Esophagus squamous epithelium (tissue), 4 donors: ENCODE data around the gene HMCN1.

Experiments used
- CTCF ChIP-seq, 6 experiments: fragments of 450-650 bp in 4 of 6; fragments of 200-600 bp in 2 of 6; sonication (generic) in 2 of 6; IDR thresholded peaks; one replicate each; pipeline ENCODE4 v1.5.1; 2016 to 2019; ENCODE audit warnings: antibody characterized with exemption in 6 of 6, mild to moderate bottlenecking in 4 of 6, moderate library complexity in 4 of 6
- POLR2A ChIP-seq, 4 donors: fragments of 450-650 bp; IDR thresholded peaks; one replicate each; pipeline ENCODE4 v1.6.1; 2017; ENCODE audit warnings: antibody characterized with exemption in 4 of 4, mild to moderate bottlenecking in 4 of 4, moderate library complexity in 3 of 4

GRCh38 chr1:186234976-186235686 lies 500.9 kb downstream of the HMCN1 start:
- TF ChIP-seq CTCF (IDR thresholded peaks at IDR 0.05) (no peak), POLR2A (IDR thresholded peaks at IDR 0.05) (no peak)
